HEK293T (cell line): Measurements from ENCODE around the gene SPRING1.

Experiments
- ARNT ChIP-seq: fragments of 450-650 bp; IDR thresholded peaks from 2 replicates; pipeline ENCODE4 v1.6.1; 2017; ENCODE audit warnings: mild to moderate bottlenecking
- BHLHE40 ChIP-seq: fragments of 450-650 bp; IDR thresholded peaks from 2 replicates; pipeline ENCODE4 v1.6.1; 2016; ENCODE audit warnings: mild to moderate bottlenecking, moderate library complexity, borderline replicate concordance
- ELF4 ChIP-seq: fragments of 450-650 bp; IDR thresholded peaks from 2 replicates; pipeline ENCODE4 v1.6.1; 2017; ENCODE audit warnings: antibody characterized with exemption
- FOXA1 ChIP-seq: fragments of 450-650 bp; IDR thresholded peaks from 2 replicates; pipeline ENCODE4 v1.6.1; 2016; ENCODE audit warnings: mild to moderate bottlenecking
- FOXM1 ChIP-seq: fragments of 450-650 bp; IDR thresholded peaks from 2 replicates; pipeline ENCODE4 v1.6.1; 2017; ENCODE audit warnings: mild to moderate bottlenecking, borderline replicate concordance
- SP1 ChIP-seq: fragments of 450-650 bp; IDR thresholded peaks from 2 replicates; pipeline ENCODE4 v1.6.1; 2017
- TARDBP ChIP-seq: fragments of 450-650 bp; IDR thresholded peaks from 2 replicates; pipeline ENCODE4 v1.6.1; 2016

GRCh38 chr12:116700066-116700465 is 37.8 kb downstream of the SPRING1 start:
- TF ChIP-seq BHLHE40: no peak
- TF ChIP-seq ARNT: no peak
- TF ChIP-seq TARDBP: no peak
- TF ChIP-seq SP1: no peak
- no peak for TF ChIP-seq FOXA1
- TF ChIP-seq FOXM1: no peak
- no peak for TF ChIP-seq ELF4
